ENCODE data around the gene C9orf57. TPM values are rescaled to one million over a fixed set of nuclear protein-coding genes. Genes with fewer than 3 reads are reported as not detected.

The C9orf57 gene
- polyA plus RNA-seq, 1 donor from 2014 or later = not detected

Other genes starting within 250 kb of the C9orf57 start
- 31.0 TPM for gene ABHD17B, start 149.4 kb downstream of the C9orf57 start, polyA plus RNA-seq
- gene C9orf85, start 149.0 kb downstream of the C9orf57 start, polyA plus RNA-seq = 14.2 TPM
- not detected for gene GDA, start 88.8 kb upstream of the C9orf57 start, polyA plus RNA-seq

All from IgD-negative memory B cell (primary cell).